Measurements from ENCODE around the gene KANTR. TPM values are rescaled to one million over a fixed set of nuclear protein-coding genes. Genes with fewer than 3 reads are reported as not detected.
"Not testable (repeated sequence)": the region's sequence is repeated elsewhere in the genome, so short reads cannot be mapped to it uniquely, and the experiment has no call there.

KANTR gene
- total RNA-seq, 1 donor from 2014 or later, result 6.0 TPM

DNA sequence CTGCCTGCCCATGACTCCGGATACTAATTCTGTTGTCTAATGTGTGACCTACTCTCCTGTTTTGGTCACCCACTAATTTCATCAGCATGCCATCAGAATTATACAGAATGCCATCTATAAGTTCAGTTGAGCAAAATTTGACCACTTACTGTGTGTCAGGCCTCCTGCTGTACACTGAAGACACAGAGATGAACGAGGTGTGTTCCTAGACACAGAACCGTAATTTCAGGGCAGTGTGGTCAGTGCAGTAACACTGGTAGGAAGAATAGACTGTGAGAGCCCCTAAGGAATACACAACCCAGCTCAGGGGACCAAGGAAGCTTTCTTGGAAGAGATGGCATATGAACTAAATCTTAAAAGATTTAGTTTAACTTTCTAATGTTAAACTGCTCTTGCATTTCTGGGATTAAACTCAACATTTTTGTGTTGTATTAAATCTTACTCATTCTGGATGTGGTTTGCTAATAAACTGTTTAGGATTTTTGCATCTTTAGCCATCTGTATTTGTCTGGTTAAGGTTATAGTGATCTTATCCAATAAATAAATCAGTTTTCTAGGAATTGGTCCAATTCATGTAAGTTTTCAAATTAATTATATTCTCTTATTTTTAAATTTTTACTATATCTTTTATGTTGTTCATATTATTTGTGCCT is 34.3 kb downstream of the KANTR start:
- no peak for DNase-seq (ENCODE audit: low read depth in 2 of 2)

- DNase-seq (ENCODE audit: low read depth in 2 of 2), result no peak
Observed at GRCh38 chrX:53133400-53133799, 39.5 kb downstream of the KANTR start.

- DNase-seq (ENCODE audit: low read depth in 2 of 2), result no peak
Observed at GRCh38 chrX:53135581-53135980, 41.6 kb downstream of the KANTR start.

DNA sequence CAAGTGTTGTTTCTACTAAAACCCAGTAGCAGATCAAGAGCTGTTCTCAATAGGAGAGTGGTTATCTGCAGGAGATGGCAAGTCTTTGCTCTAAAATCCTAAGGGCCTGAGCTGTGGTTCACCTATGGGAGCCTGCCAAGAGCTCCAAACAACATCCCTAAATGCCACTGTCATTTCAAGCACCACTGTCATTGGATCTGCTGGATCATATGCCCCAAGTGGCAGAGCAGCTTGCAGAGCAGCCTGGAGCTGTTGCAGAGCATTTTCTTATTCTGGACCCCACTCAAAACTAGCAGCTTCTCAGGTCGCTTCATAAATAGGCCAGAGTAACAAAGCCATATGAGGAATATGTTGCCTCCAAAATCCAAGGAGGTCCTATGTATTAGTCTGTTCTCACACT is 59.6 kb downstream of the KANTR start:
- DNase-seq (ENCODE audit: low read depth in 2 of 2), result no peak

- DNase-seq (ENCODE audit: low read depth in 2 of 2), result no peak
Observed at GRCh38 chrX:53155512-53156206, 61.7 kb downstream of the KANTR start.

GRCh38 chrX:53156207-53156596 is 62.3 kb downstream of the KANTR start:
- no peak for DNase-seq (ENCODE audit: low read depth in 2 of 2)

- no peak for DNase-seq (ENCODE audit: low read depth in 2 of 2)
Observed at GRCh38 chrX:53159184-53159583, 65.2 kb downstream of the KANTR start.

GRCh38 chrX:53160297-53160983 is 66.5 kb downstream of the KANTR start:
- DNase-seq (ENCODE audit: low read depth in 2 of 2), result no peak

- no peak for DNase-seq (ENCODE audit: low read depth in 2 of 2)
Observed at GRCh38 chrX:53163436-53163835, 69.5 kb downstream of the KANTR start.

- DNase-seq (ENCODE audit: low read depth in 2 of 2), result not testable (repeated sequence)
Observed at GRCh38 chrX:53164566-53164965, 70.6 kb downstream of the KANTR start.

- DNase-seq (ENCODE audit: low read depth in 2 of 2), result no peak
Observed at GRCh38 chrX:53166103-53166502, 72.2 kb downstream of the KANTR start.

- no peak for DNase-seq (ENCODE audit: low read depth in 2 of 2)
Observed at GRCh38 chrX:53171356-53171755, 77.4 kb downstream of the KANTR start.

Other genes starting within 250 kb of the KANTR start
- gene XAGE3, start 226.1 kb upstream of the KANTR start, total RNA-seq, result not detected in 2 replicates
- 4.6 and 6.0 TPM in 2 replicates for gene FAM156B, start 196.8 kb upstream of the KANTR start, total RNA-seq
- 3.5 and 4.4 TPM in 2 replicates for gene FAM156A, start 135.6 kb upstream of the KANTR start, total RNA-seq
- 0.44 and 1.4 TPM in 2 replicates for gene GPR173, start 45.4 kb upstream of the KANTR start, total RNA-seq
- gene TSPYL2, start 11.8 kb upstream of the KANTR start, total RNA-seq, result 5.4 and 7.7 TPM in 2 replicates
- gene KDM5C, start 131.1 kb downstream of the KANTR start, total RNA-seq, result 49.8 and 78.2 TPM in 2 replicates
- gene IQSEC2, start 187.4 kb downstream of the KANTR start, total RNA-seq, result 0.20 and 0.44 TPM in 2 replicates

All from lung microvascular endothelial cell (primary cell).